CD4-positive, alpha-beta memory T cell (primary cell): ENCODE data around the gene NPFFR1. TPM values are rescaled to one million over a fixed set of nuclear protein-coding genes. Genes with fewer than 3 reads are reported as not detected.

Experiments
- CTCF ChIA-PET: fragments of 350-600 bp; sonication (Branson Sonifier 250); formaldehyde crosslinking; loops from one replicate; lab custom pipeline; 2021; ENCODE audit warnings: inconsistent platforms; ENCODE audit not compliant: partially characterized antibody; lab: Charles Lee
- POLR2A ChIA-PET: fragments of 350-600 bp; sonication (Branson Sonifier 250); formaldehyde crosslinking; loops from one replicate; lab custom pipeline; 2021; ENCODE audit not compliant: partially characterized antibody; lab: Charles Lee
- DNase-seq, 5 donors: peaks; one replicate each; pipeline versions ENCODE4 v3.0.0 to v3.0.0-alpha.2; 2020 to 2022; ENCODE audit warnings: mixed read lengths in 1 of 5
- H3K27ac ChIP-seq: one replicate; pipeline ENCODE4 v1.7.0; 2013; ENCODE audit warnings: low read depth, low read length
- H3K27me3 ChIP-seq: 2 replicates; pipeline ENCODE4 v1.7.0; 2013; ENCODE audit warnings: mild to moderate bottlenecking, low read length, moderate library complexity; ENCODE audit not compliant: insufficient read depth
- H3K36me3 ChIP-seq: 2 replicates; pipeline ENCODE4 v1.7.0; 2013; ENCODE audit warnings: mild to moderate bottlenecking, low read length, moderate library complexity; ENCODE audit not compliant: insufficient read depth
- H3K4me1 ChIP-seq: 2 replicates; pipeline ENCODE4 v1.7.0; 2013; ENCODE audit warnings: mild to moderate bottlenecking, low read length, moderate library complexity; ENCODE audit not compliant: insufficient read depth
- H3K4me3 ChIP-seq, 2 donors: one replicate each; pipeline ENCODE4 v1.7.0; 2013; ENCODE audit warnings: low read length in 2 of 2, mild to moderate bottlenecking in 1 of 2
- H3K9me3 ChIP-seq, 2 donors: one replicate each; pipeline ENCODE4 v1.7.0; 2013; ENCODE audit warnings: low read length in 2 of 2, control low read depth in 1 of 2; ENCODE audit not compliant: control insufficient read depth in 1 of 2
- H3K27ac Mint-ChIP-seq, 7 donors: one replicate each; pipeline ENCODE4 v1.8.0; 2020 to 2021; ENCODE audit warnings: mixed read lengths in 7 of 7, mild to moderate bottlenecking in 6 of 7, inconsistent platforms in 3 of 7, moderate library complexity in 3 of 7
- H3K27me3 Mint-ChIP-seq, 2 donors: one replicate each; pipeline ENCODE4 v1.8.0; 2020 to 2021; ENCODE audit warnings: mixed read lengths in 2 of 2
- H3K36me3 Mint-ChIP-seq, 2 donors: one replicate each; pipeline ENCODE4 v1.8.0; 2020 to 2021; ENCODE audit warnings: mixed read lengths in 2 of 2, inconsistent platforms in 1 of 2, mild to moderate bottlenecking in 1 of 2
- H3K4me1 Mint-ChIP-seq, 4 donors: one replicate each; pipeline ENCODE4 v1.8.0; 2020 to 2021; ENCODE audit warnings: mixed read lengths in 4 of 4, mild to moderate bottlenecking in 1 of 4
- H3K4me3 Mint-ChIP-seq, 8 donors: one replicate each; pipeline ENCODE4 v1.8.0; 2020 to 2021; ENCODE audit warnings: mixed read lengths in 8 of 8, mild to moderate bottlenecking in 7 of 8, moderate library complexity in 6 of 8, inconsistent platforms in 3 of 8
- H3K9me3 Mint-ChIP-seq, 8 donors: one replicate each; pipeline ENCODE4 v1.8.0; 2020 to 2021; ENCODE audit warnings: mixed read lengths in 8 of 8, mild to moderate bottlenecking in 5 of 8, inconsistent platforms in 3 of 8, moderate library complexity in 1 of 8
- intact Hi-C: fragments of 100-400 bp; cut with micrococcal nuclease; formaldehyde crosslinking; loops from one replicate; pipeline ENCODE4 v1.15.1; 2023
- polyA plus RNA-seq, 2 donors: library from polyadenylated mRNA; unstranded; fragments of 300-500 nt; fragmentation: Illumina TruSeq; gene quantifications; one replicate each; pipeline ENCODE4 v1.2.3, GENCODE V29; 2021
- total RNA-seq, 2 experiments: library from RNA; stranded (reverse); gene quantifications; one replicate each; pipeline ENCODE4 v1.2.3, GENCODE V29; 2021

NPFFR1 gene
- total and polyA plus RNA-seq, 4 experiments from 2014 or later: not detected

DNA sequence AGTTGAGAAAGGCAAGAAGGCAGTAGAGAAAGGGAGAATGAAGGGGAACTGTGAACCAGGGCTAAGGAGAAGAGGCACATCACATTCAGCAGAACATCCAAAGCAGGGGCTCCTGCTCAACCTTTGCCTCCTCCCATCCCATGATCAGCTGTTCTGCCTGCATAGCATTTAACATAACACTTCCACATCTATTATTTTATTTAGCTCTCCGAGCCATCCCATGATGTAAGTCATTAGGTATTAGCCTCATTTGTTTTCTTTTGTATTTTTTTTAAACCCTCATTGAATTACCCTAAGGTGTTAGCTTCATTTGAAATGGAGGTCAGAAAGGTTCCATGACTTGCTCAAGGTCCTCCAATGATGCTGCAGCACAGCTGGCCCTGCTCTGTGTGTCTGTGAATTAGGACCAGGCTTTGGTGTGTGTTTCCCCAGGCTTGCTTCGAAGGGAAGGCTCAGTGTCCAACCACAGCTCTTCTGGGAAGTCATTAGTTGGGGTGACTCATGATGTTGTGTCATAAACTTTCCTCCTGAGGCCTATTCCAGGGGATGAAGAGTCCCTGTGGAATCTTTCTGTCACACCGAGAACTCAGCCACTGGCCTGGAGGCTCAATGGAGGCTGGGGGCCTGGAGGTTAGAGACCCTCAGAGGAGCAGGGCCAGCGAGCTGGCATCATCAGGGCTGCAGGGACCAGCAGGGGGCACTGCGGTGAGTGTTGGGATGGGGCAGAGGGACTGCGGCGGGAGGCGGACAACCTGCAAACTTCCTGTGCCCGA lies 16.5 kb downstream of the NPFFR1 start:
- no peak for DNase-seq
- Mint-ChIP-seq H3K4me3 (no peak overlapping the region), H3K27ac (no peak overlapping the region), H3K4me1 (peaks cover 0 to 2% (median 1%) of the 10 kb centered on the region in 4 donors), H3K9me3 (no peaks in the 10 kb centered on the region), H3K36me3 (no peaks in the 10 kb centered on the region), H3K27me3 (peaks cover 0 to 3% of the 10 kb centered on the region in 2 donors)
- POLR2A ChIA-PET: no interaction called here
- H3K27ac ChIP-seq: no peak overlapping the region
- no peak overlapping the region for H3K4me3 ChIP-seq
- no peaks in the 10 kb centered on the region for H3K9me3 ChIP-seq
- CTCF ChIA-PET: interaction anchor here (0.9 to 5.2 kb wide), 5 partner anchors 44 to 112 kb away, joined by 3 to 31 read pairs (median 4); no protein-coding TSS in a partner anchor
- H3K36me3 ChIP-seq: no peaks in the 10 kb centered on the region
- intact Hi-C loops: no loop called here
- no peaks in the 10 kb centered on the region for H3K4me1 ChIP-seq
- H3K27me3 ChIP-seq: no peaks in the 10 kb centered on the region

- intact Hi-C loops: no loop called here
- H3K9me3 Mint-ChIP-seq: peaks cover 0 to 4% (median 1%) of the 10 kb centered on the region in 8 donors
- no peak overlapping the region for H3K4me3 Mint-ChIP-seq
- no peak overlapping the region for H3K27ac ChIP-seq
- no peak overlapping the region for H3K4me3 ChIP-seq
- H3K36me3 Mint-ChIP-seq: no peaks in the 10 kb centered on the region
- no peaks in the 10 kb centered on the region for H3K4me1 ChIP-seq
- CTCF ChIA-PET: interaction anchor here (1.4 to 5.2 kb wide), 2 partner anchors 84 to 98 kb away, joined by 4 to 31 read pairs; no protein-coding TSS in a partner anchor
- H3K9me3 ChIP-seq: no peaks in the 10 kb centered on the region
- POLR2A ChIA-PET: no interaction called here
- H3K27me3 ChIP-seq: no peaks in the 10 kb centered on the region
- no peaks in the 10 kb centered on the region for H3K4me1 Mint-ChIP-seq
- peaks cover 0 to 4% of the 10 kb centered on the region in 2 donors for H3K27me3 Mint-ChIP-seq
- no peak overlapping the region for H3K27ac Mint-ChIP-seq
- DNase-seq: no peak
- H3K36me3 ChIP-seq: no peaks in the 10 kb centered on the region
Observed at GRCh38 chr10:70266701-70267100, 17.1 kb downstream of the NPFFR1 start.

DNA sequence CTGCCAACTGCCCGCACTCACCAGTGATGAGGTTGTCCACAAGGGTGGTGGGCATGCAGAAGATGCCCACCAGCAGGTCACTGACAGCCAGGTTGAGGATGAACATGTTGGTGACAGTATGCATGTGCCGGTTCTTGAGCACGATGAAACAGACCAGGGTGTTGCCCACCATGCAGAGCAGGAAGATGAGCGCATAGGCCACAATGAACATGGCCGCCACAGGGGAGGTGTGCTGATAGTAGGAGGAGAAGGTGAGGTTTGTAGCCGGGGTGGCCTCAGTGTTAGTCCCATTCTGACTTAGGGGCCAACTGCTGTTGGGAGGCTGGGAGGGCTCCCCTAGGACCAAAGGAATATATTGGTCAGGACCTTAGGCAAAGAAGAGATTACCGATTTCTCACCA lies 17.7 kb downstream of the NPFFR1 start:
- POLR2A ChIA-PET: no interaction called here
- DNase-seq: no peak
- Mint-ChIP-seq H3K27ac (no peak overlapping the region), H3K4me3 (no peak overlapping the region), H3K9me3 (peaks cover 0 to 10% (median 7%) of the 10 kb centered on the region in 8 donors), H3K36me3 (peaks cover 0 to 3% of the 10 kb centered on the region in 2 donors), H3K27me3 (peaks cover 0 to 5% of the 10 kb centered on the region in 2 donors), H3K4me1 (no peaks in the 10 kb centered on the region)
- no peaks in the 10 kb centered on the region for H3K9me3 ChIP-seq
- intact Hi-C loops: no loop called here
- CTCF ChIA-PET: interaction anchor here (1.3 to 5.2 kb wide), 6 partner anchors 8 to 98 kb away, joined by 3 to 31 read pairs (median 4); no protein-coding TSS in a partner anchor
- no peak overlapping the region for H3K27ac ChIP-seq
- H3K27me3 ChIP-seq: no peaks in the 10 kb centered on the region
- no peaks in the 10 kb centered on the region for H3K36me3 ChIP-seq
- no peaks in the 10 kb centered on the region for H3K4me1 ChIP-seq
- no peak overlapping the region for H3K4me3 ChIP-seq

GRCh38 chr10:70265032-70265689 lies 18.6 kb downstream of the NPFFR1 start:
- Mint-ChIP-seq H3K27ac (peak overlapping the region in 1 of 7 donors; percentile 14), H3K4me1 (no peaks in the 10 kb centered on the region), H3K9me3 (peaks cover 0 to 18% (median 11%) of the 10 kb centered on the region in 8 donors), H3K27me3 (peaks cover 0 to 5% of the 10 kb centered on the region in 2 donors), H3K4me3 (no peak overlapping the region), H3K36me3 (peaks cover 0 to 6% of the 10 kb centered on the region in 2 donors)
- POLR2A ChIA-PET: no interaction called here
- intact Hi-C loops: loop anchor here (2.0 kb wide), 1 partner anchor 100 kb away; no protein-coding TSS in a partner anchor
- no peaks in the 10 kb centered on the region for H3K27me3 ChIP-seq
- H3K36me3 ChIP-seq: no peaks in the 10 kb centered on the region
- CTCF ChIA-PET: interaction anchor here (1.0 to 5.2 kb wide), 8 partner anchors 9 to 99 kb away, joined by 3 to 31 read pairs (median 4); no protein-coding TSS in a partner anchor
- no peaks in the 10 kb centered on the region for H3K9me3 ChIP-seq
- H3K27ac ChIP-seq: no peak overlapping the region
- H3K4me3 ChIP-seq: no peak overlapping the region
- no peaks in the 10 kb centered on the region for H3K4me1 ChIP-seq
- DNase-seq: no peak

DNA sequence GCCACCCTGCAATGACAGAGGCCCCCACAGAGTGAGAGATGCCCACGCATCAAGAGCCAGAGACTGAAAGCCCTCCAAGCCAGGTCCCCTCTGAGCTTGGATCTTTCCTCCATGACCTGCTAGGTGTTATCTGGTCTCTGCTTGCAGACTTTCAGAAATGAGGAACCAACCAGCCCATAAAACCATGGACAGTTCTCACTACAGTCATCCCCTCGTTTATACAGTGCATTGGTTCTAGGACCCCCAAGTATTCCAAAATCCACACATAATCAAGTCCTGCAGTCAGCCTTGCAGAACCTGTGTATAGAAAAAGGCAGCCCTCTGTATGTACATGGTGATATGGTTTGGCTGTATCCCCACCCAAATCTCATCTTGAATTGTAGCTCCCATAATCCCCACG lies 23.1 kb downstream of the NPFFR1 start:
- H3K4me3 ChIP-seq: no peak overlapping the region
- ChIA-PET POLR2A (interaction anchor here (0.6 kb wide), 1 partner anchor 100 kb away, joined by 3 read pairs; no protein-coding TSS in a partner anchor), CTCF (interaction anchor here (2.0 kb wide), 1 partner anchor 12 kb away, joined by 7 read pairs; no protein-coding TSS in a partner anchor)
- H3K4me1 Mint-ChIP-seq: peaks cover 0 to 7% (median 3%) of the 10 kb centered on the region in 4 donors
- no peaks in the 10 kb centered on the region for H3K9me3 ChIP-seq
- H3K27me3 Mint-ChIP-seq: peaks cover 17 to 22% of the 10 kb centered on the region in 2 donors
- intact Hi-C loops: no loop called here
- H3K9me3 Mint-ChIP-seq: peaks cover 0 to 18% (median 11%) of the 10 kb centered on the region in 8 donors
- no peak overlapping the region for H3K27ac Mint-ChIP-seq
- no peak overlapping the region for H3K4me3 Mint-ChIP-seq
- peaks cover 6% of the 10 kb centered on the region for H3K27me3 ChIP-seq
- H3K36me3 ChIP-seq: no peaks in the 10 kb centered on the region
- no peak for DNase-seq
- H3K27ac ChIP-seq: no peak overlapping the region
- H3K4me1 ChIP-seq: no peaks in the 10 kb centered on the region
- H3K36me3 Mint-ChIP-seq: peaks cover 0 to 6% of the 10 kb centered on the region in 2 donors

DNA sequence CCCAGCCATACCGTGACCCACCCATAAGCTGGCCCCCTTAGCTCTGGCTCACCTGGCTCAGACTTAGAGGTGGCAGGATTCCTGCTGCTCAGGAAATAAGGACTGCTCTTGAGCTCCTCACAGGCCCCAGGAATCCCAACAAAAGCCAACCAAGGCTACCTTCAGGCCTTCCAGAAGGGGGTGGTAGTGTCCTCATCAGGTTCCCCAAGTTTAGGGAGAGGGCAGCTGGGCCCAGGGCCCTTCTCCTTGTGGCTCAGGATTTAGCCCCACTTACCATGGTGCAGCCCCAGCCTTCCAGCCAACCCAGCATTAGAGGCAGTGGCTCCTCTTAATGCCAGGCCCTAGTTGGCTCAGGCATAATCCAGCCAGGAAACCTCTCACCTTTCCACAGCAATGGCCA lies 23.5 kb downstream of the NPFFR1 start:
- Mint-ChIP-seq H3K4me1 (peaks cover 2 to 11% (median 7%) of the 10 kb centered on the region in 4 donors), H3K27me3 (peaks cover 22 to 24% of the 10 kb centered on the region in 2 donors), H3K4me3 (no peak overlapping the region), H3K36me3 (peaks cover 0 to 6% of the 10 kb centered on the region in 2 donors), H3K27ac (no peak overlapping the region), H3K9me3 (peaks cover 0 to 18% (median 11%) of the 10 kb centered on the region in 8 donors)
- no peak overlapping the region for H3K4me3 ChIP-seq
- H3K27me3 ChIP-seq: peaks cover 6% of the 10 kb centered on the region
- no peaks in the 10 kb centered on the region for H3K4me1 ChIP-seq
- H3K9me3 ChIP-seq: no peaks in the 10 kb centered on the region
- H3K36me3 ChIP-seq: no peaks in the 10 kb centered on the region
- intact Hi-C loops: no loop called here
- no peak overlapping the region for H3K27ac ChIP-seq
- ChIA-PET CTCF (interaction anchor here (2.0 kb wide), 1 partner anchor 12 kb away, joined by 7 read pairs; no protein-coding TSS in a partner anchor), POLR2A (no interaction called here)
- DNase-seq: no peak

- peaks cover 0 to 18% (median 11%) of the 10 kb centered on the region in 8 donors for H3K9me3 Mint-ChIP-seq
- no peaks in the 10 kb centered on the region for H3K36me3 ChIP-seq
- no peaks in the 10 kb centered on the region for H3K9me3 ChIP-seq
- H3K27ac ChIP-seq: no peak overlapping the region
- ChIA-PET CTCF (interaction anchor here (1.7 to 1.8 kb wide), 2 partner anchors 32 to 106 kb away, joined by 4 to 7 read pairs; no protein-coding TSS in a partner anchor), POLR2A (no interaction called here)
- no peak for DNase-seq
- no peak overlapping the region for H3K4me3 ChIP-seq
- peaks cover 0 to 6% of the 10 kb centered on the region in 2 donors for H3K36me3 Mint-ChIP-seq
- H3K4me1 ChIP-seq: no peaks in the 10 kb centered on the region
- H3K27me3 ChIP-seq: peaks cover 7% of the 10 kb centered on the region
- peaks cover 31 to 34% of the 10 kb centered on the region in 2 donors for H3K27me3 Mint-ChIP-seq
- peak overlapping the region in 1 of 7 donors; percentile 48 for H3K27ac Mint-ChIP-seq
- intact Hi-C loops: no loop called here
- H3K4me3 Mint-ChIP-seq: no peak overlapping the region
- peaks cover 2 to 16% (median 9%) of the 10 kb centered on the region in 4 donors for H3K4me1 Mint-ChIP-seq
Observed at GRCh38 chr10:70258216-70258615, 25.6 kb downstream of the NPFFR1 start.
